GM18517 (cell line): ENCODE measurements around the gene INAVA.

Experiments
- ATAC-seq: cut with Tn5 transposase; IDR thresholded peaks from one replicate; pipeline ENCODE4 v1.9.1; 2021; ENCODE audit warnings: mild to moderate bottlenecking, moderate library complexity; ENCODE audit not compliant: unreplicated experiment

The INAVA gene

GRCh38 chr1:200894712-200895442 is at the start of gene INAVA:
TSS of gene INAVA (plus strand) at chr1:200894900. CDS start at chr1:200898401, 3,501 bp downstream.
- no peak for ATAC-seq

GRCh38 chr1:200845360-200845759 is 49.3 kb upstream of the INAVA start:
- no peak for ATAC-seq

GRCh38 chr1:200846398-200846797 is 48.3 kb upstream of the INAVA start:
- ATAC-seq, result no peak

GRCh38 chr1:200849430-200849829 is 45.3 kb upstream of the INAVA start:
- ATAC-seq, result no peak

- no peak for ATAC-seq
Observed at GRCh38 chr1:200850554-200850953, 44.1 kb upstream of the INAVA start.

GRCh38 chr1:200856716-200857357 is 37.9 kb upstream of the INAVA start:
- ATAC-seq, result no peak

GRCh38 chr1:200857804-200858203 is 36.9 kb upstream of the INAVA start:
- ATAC-seq, result no peak

- peak; percentile 33 for ATAC-seq
Observed at GRCh38 chr1:200861937-200862647, 32.6 kb upstream of the INAVA start.

GRCh38 chr1:200862713-200863415 is 31.8 kb upstream of the INAVA start:
- no peak for ATAC-seq

GRCh38 chr1:200866116-200866515 is 28.6 kb upstream of the INAVA start:
- no peak for ATAC-seq

- peak; percentile 83 for ATAC-seq
Observed at GRCh38 chr1:200866521-200866920, 28.2 kb upstream of the INAVA start.

- peak; percentile 4 for ATAC-seq
Observed at GRCh38 chr1:200867018-200867811, 27.5 kb upstream of the INAVA start.

- no peak for ATAC-seq
Observed at GRCh38 chr1:200869376-200869752, 25.3 kb upstream of the INAVA start.

GRCh38 chr1:200869753-200870391 is 24.8 kb upstream of the INAVA start:
- peak; percentile 37 for ATAC-seq

GRCh38 chr1:200872446-200873115 is 22.1 kb upstream of the INAVA start, which contains the start of gene GPR25:
TSS of gene GPR25 (plus strand) at chr1:200872981. CDS start at chr1:200873038, 57 bp downstream.
- no peak for ATAC-seq

GRCh38 chr1:200873116-200873670 is 21.5 kb upstream of the INAVA start:
- no peak for ATAC-seq

- no peak for ATAC-seq
Observed at GRCh38 chr1:200873671-200874397, 20.9 kb upstream of the INAVA start.

GRCh38 chr1:200874694-200875093 is 20.0 kb upstream of the INAVA start:
- no peak for ATAC-seq
